Measurements from ENCODE around the gene VAT1.

The VAT1 gene

DNA sequence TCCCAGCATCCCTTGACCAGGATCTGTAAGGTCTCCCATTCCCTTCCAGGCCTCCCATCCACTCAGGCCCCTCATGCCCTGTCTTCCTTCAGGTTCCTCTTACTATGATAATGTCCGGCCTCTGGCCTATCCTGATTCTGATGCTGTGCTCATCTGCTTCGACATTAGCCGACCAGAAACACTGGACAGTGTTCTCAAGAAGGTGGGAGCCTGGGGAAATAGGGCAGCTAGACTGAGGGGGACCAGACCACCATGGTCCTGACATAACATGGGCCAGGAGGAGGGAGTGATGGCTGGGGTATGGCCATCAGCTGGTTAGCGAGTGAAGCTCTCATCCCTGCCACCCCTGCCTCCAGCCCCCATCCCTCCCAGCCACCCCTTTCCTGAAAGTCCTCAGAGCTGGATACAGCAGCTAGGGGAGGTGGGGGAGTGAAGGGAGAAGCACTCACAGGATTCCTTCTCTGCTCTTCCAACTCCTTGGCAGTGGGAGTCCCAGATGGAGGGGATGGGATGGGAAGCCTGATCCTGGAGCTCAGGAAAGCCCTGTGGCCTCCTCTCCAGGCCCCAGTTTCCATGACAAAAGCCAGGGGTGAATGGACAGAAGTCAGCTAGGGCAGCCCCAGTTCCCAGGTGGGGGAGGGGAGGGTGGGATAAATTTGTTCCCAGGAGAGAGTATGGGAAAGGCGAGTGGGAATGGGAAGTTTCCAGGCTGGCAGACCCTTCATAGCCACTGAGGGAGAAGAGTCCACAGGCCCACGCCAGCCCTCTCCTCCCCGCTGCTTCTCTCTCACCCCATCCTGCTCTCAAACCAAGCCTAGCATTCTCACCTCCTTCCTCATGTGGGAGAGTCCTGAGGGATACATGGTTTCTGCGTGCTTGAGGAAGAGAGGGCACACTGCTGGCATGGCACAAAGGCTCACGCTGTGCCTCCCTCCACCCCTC is 5.2 kb upstream of the VAT1 start:
- in situ Hi-C loops (cut with HindIII; ENCODE audit: low sequenced_read_pairs): no loop called here

DNA sequence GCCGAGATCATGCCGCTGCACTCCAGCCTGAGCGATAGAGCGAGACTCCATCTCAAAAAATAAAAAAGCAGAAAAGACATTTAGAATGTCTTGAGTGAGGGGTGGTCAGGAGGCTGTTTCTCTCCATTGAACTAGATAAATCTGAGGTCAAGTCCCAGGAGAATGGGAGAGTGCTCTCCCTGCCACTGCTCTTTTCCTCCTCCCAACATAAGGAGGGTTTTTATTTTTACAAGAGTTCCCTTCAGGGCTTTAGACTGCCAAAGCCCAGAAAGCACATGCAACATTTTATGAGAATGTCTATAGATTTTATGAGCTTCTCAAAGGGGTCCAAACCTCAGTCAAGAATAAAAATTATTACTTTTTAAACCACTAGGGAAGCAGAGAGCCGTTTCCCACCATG is 4.4 kb upstream of the VAT1 start:
- in situ Hi-C loops (cut with HindIII; ENCODE audit: low sequenced_read_pairs): no loop called here

DNA sequence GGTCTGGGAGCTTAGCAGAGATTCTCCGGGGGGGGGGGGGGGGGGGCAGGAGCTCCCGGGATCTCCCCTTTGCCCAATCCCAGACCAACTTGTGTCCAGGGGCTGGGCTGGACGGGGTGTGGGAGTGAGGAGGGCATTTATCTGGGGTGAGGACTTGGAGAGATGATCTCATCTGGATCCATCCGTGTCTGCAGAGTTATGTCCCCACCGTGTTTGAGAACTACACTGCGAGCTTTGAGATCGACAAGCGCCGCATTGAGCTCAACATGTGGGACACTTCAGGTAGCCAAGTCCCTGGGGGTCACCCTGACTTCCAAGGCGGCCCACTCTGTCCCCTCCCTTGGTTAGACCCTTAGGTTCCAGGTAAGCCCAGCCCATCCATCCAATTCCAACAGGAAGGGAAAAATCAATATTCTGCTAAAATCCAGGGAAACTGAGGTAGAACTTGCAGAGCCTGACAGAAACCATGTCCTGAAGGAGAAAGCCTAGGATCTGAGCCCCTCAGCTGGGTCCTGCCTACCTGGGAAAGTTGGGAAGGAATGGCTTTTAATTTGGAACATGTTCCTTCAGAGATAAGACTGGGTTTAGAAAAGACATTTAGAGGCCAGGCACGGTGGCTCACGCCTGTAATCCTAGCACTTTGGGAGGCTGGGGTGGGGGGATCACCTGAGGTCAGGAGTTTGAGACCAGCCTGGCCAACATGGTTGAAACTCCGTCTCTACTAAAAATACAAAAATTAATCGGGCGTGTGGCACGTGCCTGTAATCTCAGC is 3.8 kb upstream of the VAT1 start:
- in situ Hi-C loops (cut with HindIII; ENCODE audit: low sequenced_read_pairs): no loop called here

DNA sequence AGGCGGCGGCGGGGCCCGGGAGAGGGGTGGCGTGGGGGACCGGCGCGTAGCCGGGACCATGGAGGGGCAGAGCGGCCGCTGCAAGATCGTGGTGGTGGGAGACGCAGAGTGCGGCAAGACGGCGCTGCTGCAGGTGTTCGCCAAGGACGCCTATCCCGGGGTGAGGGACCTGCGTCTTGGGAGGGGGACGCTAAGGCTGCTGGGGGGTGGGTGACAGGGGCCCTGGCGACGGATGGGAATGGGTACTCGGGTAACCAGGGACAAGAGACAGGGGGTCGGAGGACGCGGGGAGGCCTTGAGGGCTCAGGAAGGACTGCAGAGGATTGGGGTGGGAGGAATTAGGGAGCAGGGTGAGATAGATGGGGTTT is 3.1 kb upstream of the VAT1 start:
- in situ Hi-C loops (cut with HindIII; ENCODE audit: low sequenced_read_pairs): no loop called here

DNA sequence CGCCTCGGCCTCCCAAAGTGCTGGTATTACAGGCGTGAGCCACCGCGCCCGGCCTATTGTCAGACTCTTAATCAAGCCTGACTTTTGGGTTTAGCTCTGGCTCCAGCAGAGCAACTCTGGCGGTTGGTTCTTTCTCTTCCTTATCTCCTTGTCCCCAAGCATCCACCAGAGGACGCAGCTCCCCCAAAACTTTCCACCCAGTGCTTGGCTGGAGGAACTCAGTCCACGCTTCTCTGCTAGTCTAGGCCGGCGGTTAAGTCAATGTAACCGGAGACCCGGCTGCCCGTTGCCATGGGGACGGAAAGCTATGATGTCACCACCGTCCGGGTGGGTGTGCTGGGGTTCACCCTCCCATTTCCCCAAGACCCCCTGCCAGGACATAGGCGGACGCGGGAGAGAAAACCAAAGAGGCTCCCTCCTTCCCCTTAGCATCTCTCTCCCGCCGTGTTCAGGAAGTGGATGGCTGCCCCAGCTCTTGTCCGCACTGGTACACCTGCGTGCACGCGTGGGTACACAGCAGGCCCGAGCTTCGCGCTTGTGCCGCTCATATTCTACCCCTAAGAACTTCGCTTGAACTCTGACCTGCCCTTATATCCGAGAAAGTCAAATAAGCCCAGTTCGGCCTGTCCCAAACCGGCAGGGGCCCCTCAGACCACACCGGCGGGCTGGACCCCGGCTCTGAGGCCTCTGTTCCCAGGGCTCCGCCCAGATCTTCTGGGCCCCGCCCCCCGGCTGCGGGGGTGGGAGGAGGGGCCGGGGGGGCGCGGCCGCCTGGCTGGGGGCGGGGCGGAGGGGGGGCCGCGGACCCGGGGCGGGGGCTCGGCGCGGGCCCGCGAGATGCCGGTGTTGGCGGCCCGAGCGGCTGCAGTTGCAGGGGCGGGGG is 2.5 kb upstream of the VAT1 start, which contains the start of gene RND2:
Gene RND2, plus strand, starts transcription at position 825 of the 883 bp plus-strand sequence. CDS start 117 bp downstream, outside the sequence.
- in situ Hi-C loops (cut with HindIII; ENCODE audit: low sequenced_read_pairs): no loop called here

DNA sequence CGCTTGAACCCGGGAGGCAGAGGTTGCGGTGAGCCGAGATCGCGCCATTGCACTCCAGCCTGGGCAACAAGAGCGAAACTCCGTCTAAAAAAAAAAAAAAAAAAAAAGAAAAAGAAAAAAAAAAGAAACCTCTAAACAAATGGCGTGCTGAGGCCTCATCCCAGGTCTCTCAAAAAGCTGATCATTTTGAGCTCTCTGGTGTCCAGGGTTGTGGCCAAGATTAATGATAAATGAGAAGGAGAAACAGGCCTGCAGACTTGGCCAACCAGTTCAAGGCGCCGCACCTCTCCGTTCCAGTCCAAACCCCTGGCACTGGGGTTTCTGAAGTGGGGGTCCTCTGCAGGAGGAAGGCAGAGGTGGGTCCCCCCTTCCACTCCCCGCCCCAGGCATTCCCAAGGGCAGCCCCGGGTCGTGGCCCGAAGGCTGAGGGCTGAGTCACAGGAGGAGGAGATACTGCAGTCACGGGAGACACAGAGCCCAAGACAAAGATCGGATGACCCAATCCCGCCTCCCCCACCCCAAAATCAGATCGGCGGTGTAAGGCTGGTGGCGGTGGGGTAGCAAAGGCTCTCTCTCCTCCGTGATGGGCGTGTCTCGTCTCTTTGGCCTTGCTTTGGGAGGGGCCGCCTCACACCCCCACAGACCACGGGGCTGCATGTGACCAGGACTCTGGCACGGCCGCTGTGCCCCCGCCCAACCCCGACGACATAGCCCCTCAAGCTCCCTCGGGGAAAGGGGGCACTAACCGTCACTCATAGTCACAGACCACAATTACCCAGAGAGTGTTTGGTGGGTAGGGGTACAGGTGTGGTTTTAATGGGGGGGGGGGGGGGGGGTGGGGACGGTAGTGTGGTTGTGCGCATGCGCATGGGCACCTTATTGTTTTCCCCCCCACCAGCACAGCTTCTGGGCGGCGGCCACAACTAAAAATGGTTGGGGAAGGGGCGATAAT is 1.1 kb downstream of the VAT1 start:
- in situ Hi-C loops (cut with HindIII; ENCODE audit: low sequenced_read_pairs): no loop called here

DNA sequence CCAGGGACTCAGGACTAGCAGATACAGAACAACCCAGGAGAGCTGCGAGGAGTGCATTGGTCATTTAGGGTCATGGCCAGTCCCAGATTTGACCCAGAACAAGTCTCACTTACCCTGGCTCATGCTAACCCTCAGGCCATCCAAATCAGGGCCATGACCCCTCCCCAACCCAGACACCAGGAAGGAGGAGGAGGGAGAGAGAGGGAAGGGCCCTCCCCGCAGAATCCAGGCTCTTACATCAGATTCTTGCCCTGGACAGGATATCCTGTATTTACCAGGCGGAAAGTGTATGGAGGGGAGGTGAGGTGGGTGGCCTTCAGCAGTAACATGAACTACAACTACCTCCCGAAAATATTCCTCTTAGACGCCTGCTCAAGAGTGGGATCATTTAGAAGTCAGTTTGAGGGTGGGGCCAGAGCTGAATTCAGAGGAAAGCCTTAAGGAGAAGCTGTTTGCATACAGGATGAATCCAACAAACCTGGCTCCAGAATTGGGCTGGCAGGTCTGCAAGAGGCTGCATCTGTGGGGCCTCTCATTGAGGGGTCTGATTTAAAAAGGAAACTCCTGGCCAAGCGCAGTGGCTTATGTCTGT is 2.1 kb downstream of the VAT1 start:
- in situ Hi-C loops (cut with HindIII; ENCODE audit: low sequenced_read_pairs): no loop called here

DNA sequence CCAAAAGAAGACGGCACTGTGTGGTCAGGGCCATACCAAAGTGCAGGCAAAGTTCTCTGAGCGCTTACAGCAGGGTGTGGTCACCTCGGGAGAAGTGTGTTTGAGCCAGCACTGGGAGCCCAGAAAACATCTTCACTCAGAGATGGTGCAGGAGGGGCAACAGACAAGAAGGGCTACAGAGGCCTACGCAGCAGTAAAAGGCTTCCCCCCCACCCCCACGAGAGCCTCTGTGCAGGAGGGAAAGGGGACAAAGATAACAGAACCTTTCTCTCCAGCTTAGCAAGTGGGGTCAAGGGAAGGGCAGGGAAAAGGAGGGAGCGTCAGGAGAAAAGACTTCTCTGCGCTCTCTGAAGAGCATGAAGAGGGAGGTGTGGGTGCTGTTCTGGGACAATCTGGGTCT is 2.8 kb downstream of the VAT1 start:
- in situ Hi-C loops (cut with HindIII; ENCODE audit: low sequenced_read_pairs): no loop called here

DNA sequence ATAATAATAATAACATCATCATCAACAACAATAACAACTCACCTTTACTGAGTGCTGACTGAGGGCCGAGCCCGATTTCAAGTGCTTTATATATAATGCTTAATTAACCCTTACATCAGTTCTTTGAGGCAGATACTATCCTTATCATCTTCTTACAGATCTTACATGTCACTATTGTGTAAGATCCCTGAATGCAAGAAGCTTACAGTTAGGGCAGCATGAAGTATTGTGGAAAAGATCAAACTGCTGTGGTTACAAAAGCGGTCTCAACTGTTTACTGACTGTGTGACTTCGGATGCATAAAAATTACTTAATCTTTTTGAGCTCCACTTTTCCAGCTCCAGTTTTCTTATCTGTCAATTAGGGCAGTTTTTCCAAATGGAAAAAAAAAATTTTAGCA is 3.3 kb downstream of the VAT1 start:
- in situ Hi-C loops (cut with HindIII; ENCODE audit: low sequenced_read_pairs): no loop called here

DNA sequence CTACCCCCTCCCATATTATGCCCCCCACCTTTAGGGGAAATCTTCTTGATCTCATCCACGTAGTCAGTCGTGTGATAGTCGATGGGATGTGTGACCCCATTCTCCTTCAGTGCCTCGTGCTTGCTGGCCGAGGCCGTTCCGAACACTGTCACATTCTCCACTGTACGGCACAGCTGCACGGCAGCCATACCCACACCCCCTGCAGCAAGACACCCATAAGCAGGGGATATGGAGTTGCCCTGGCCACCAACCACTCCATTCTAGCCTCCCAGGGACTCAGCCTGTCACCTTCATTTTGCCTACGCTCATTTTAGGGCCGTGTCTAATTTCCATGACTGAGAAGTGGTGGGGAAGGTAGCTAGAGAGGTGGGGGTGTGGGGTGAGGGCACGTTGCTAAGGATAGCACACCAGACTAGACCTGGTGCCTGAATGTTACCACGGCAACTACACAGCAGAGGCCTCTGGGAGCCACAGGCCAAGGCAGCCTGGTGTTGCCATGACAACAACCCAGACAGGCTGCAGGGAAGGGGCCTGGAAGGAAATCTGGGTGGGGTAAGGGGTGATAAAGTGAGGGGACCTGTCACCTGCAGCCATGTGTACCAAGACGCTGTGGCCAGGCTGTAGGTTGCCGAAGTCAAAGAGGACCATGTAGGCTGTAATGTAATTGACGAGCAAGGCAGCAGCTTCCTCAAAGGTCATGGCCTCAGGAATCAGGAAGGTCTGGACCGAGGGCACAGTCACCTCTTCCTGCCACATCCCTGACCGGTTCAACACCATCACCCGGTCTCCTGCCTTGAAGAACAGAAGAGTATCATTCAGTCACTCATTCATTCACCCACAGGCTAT is 4.0 kb downstream of the VAT1 start:
- in situ Hi-C loops (cut with HindIII; ENCODE audit: low sequenced_read_pairs): no loop called here

DNA sequence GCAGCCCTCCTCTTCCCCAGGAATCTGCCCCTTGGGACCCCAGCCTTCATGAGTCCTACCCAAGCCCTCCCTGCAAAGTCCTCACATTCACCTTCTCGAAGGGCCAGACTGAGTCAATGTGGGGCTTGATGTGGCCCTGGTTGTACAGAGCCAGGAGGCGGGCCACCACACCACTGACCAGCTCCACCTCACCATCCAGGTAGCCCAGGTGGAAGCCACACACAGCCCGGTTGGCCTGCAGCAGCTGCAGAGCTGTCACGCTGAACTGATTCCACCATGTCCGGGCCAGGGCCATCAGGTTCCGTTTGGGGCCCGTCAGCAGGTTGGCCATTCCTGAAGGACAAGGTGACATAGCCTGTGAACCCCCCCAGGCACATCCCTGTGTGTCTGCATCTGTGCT is 6.0 kb downstream of the VAT1 start:
- in situ Hi-C loops (cut with HindIII; ENCODE audit: low sequenced_read_pairs): no loop called here

DNA sequence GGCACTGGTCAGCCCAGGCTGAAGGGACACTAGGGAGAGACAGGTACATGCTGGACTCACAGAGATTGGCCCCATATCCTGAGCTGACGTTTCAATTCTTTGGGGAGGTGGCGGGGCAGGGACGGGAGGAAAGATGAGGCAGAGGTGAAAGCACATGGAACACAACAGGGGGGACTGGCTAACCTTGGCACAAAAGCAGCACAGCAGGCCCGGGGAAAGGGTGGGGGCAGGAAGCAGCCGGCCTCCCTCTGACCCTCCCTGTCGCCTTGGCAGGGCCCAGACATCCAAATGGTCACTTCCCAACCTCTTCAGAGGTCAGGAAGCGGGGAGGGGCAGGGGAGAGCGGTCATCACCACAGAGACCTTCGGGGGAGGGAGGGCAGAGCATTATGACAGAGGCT is 6.6 kb downstream of the VAT1 start:
- in situ Hi-C loops (cut with HindIII; ENCODE audit: low sequenced_read_pairs): no loop called here

DNA sequence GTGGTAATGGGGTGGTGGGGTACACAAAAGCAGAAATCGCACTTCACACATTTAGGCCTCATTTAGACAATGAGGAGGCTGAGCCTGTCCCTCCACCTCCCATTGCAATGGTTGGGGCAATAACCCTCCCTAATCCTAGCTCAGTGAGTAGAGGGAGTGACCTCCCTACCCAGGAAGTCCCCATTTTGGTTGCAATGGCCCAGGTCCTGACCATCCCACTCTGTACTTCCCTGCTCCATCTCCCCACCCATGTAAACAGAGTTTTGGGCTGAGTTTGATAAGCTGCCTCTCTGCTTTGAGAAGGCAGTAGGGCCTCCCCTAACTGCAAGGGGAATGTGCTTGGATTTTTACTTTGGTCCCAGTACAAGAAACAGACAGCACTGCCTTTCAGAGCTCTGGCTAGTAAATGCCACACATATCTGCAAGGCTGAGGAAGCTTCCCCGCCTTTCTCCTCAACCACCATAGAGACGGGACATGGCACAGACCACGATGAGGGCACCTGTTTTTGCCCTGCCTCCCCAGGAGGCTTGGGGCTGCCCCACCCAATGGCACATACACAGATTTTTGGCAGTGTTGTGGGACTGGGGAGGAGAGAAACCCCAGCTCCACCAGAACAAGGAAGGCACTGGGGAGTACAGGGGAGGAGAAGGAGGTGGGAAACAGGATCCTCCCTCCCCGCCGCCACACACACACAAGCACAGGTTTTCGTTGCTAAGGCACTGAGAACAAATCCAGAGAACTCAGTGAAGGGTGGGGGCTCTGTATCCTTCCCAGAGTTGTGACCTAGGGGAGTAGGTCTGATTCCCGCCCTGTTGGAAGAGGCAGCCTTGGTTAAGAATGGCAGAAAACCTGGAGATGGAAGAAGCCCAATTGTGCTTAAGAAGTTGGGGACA is 7.3 kb downstream of the VAT1 start:
- in situ Hi-C loops (cut with HindIII; ENCODE audit: low sequenced_read_pairs): no loop called here

DNA sequence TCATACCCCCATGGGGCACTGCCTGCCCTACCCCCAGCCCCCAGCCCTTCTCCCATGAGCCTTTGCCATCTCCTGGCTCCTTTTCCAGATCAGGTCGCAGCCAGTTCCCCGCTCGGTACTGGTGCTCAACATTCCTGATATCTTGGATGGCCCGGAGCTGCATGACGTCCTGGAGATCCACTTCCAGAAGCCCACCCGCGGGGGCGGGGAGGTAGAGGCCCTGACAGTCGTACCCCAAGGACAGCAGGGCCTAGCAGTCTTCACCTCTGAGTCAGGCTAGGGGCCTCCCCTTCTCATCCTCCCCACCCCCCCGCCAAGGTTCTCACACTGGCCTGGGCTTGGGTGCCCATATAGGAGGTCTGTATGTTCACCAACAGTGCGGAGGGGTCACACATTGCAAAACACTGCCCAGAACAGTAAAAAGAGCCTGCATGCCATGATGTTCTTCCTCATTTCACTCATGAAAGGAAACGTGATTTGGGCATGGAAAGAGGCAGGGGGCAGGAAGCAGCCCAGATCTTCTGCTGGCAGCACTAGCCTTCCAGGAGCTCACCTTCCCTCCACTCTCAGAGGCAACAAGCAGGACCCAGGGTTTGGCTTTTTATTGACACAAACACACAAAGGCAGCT is 8.1 kb downstream of the VAT1 start:
- in situ Hi-C loops (cut with HindIII; ENCODE audit: low sequenced_read_pairs): no loop called here

DNA sequence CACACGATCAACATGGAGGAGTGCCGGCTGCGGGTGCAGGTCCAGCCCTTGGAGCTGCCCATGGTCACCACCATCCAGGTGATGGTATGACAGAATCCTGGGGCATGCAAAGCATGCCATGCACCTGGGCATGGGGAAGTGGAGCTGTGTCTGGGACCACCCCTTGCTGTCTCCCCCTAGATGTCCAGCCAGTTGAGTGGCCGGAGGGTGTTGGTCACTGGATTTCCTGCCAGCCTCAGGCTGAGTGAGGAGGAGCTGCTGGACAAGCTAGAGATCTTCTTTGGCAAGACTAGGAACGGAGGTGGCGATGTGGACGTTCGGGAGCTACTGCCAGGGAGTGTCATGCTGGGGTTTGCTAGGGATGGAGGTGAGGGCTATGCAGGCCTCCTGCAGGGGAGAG is 8.9 kb downstream of the VAT1 start:
- in situ Hi-C loops (cut with HindIII; ENCODE audit: low sequenced_read_pairs): no loop called here

DNA sequence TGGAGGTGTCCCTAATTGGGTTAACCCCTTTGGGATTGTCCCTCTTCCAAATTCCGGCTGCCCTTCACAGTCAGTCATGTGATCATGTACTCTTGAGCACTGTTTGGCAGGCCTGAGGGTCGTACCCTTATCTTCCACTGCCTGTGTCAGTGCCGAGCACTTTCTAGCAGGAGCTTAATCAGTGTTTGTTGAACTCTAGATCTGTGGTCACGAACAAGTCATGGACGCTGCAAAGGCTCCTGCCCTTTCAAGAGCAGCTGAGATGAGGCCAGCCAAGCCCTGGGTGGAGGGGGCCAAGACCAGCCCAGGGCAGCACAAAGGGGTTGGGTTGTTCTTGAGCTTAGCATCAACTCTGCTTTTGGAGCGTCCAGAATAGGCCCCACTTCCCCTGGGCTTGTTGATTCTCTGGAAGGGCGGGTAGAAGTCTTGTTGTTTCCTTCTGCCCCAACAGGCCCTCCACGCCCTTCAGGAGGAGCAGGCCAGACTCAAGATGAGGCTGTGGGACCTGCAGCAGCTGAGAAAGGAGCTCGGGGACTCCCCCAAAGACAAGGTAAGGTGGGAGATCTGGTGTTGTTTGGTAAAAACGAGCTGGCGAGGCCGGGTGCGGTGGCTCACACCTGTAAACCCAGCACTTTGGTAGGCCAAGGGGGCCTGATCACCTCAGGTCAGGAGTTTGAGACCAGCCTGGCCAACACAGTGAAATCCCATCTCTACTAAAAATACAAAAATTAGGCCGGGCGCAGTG is 10.3 kb downstream of the VAT1 start:
- in situ Hi-C loops (cut with HindIII; ENCODE audit: low sequenced_read_pairs): no loop called here

Measured in DLD1 (cell line).